Choroid plexus epithelial cell (primary cell): ENCODE measurements around the gene LRP1B.

Source experiments
- DNase-seq: peaks from one replicate; pipeline ENCODE4 v3.0.0-alpha.2; 2010; ENCODE audit warnings: low read depth
- H3K4me3 ChIP-seq: 2 replicates; pipeline ENCODE4 v1.5.1; 2011; ENCODE audit warnings: low read depth, mild to moderate bottlenecking, control low read depth, low read length, moderate library complexity
- CTCF ChIP-seq: conservative IDR thresholded peaks from 2 replicates; pipeline ENCODE4 v1.5.1; 2011; ENCODE audit warnings: low read depth, mild to moderate bottlenecking, control low read depth, inconsistent platforms, low read length, moderate library complexity

The LRP1B gene

DNA sequence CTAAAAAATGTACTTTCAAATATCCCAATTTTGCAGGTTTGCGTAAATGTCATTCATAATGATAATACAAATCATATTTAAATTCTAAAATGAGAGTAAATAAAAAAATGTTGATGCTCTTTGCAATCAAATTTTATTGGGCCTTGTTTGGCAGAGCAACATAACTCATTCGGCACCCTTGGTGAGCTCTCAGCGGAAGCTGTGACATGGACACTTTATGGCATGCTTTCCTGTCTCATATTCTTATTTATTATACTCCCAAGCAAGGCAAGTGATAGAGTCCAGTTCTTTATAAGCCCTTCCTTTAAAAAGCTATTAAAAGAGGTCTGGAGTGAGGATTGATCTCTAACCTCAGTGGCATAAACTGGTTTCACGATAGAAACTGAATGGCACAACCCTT lies 1857.4 kb downstream of the LRP1B start:
- no peak for TF ChIP-seq CTCF
- DNase-seq: no peak
- H3K4me3 ChIP-seq: no peak overlapping the region

- no peak for TF ChIP-seq CTCF
- H3K4me3 ChIP-seq: no peak overlapping the region
- DNase-seq: no peak
Measured at GRCh38 chr2:140270224-140270623, 1860.6 kb downstream of the LRP1B start.

- no peak overlapping the region for H3K4me3 ChIP-seq
- no peak for DNase-seq
- no peak for TF ChIP-seq CTCF
Measured at GRCh38 chr2:140269000-140269399, 1861.8 kb downstream of the LRP1B start.

GRCh38 chr2:140262908-140263307 lies 1867.9 kb downstream of the LRP1B start:
- no peak for TF ChIP-seq CTCF
- H3K4me3 ChIP-seq: no peak overlapping the region
- no peak for DNase-seq

GRCh38 chr2:140257692-140258300 lies 1873.0 kb downstream of the LRP1B start:
- H3K4me3 ChIP-seq: no peak overlapping the region
- no peak for TF ChIP-seq CTCF
- DNase-seq: peak; percentile 15

- no peak for TF ChIP-seq CTCF
- peak; percentile 24 for DNase-seq
- no peak overlapping the region for H3K4me3 ChIP-seq
Measured at GRCh38 chr2:140256080-140256479, 1874.7 kb downstream of the LRP1B start.

GRCh38 chr2:140249821-140250220 lies 1881.0 kb downstream of the LRP1B start:
- TF ChIP-seq CTCF: no peak
- no peak for DNase-seq
- H3K4me3 ChIP-seq: no peak overlapping the region
